HEK293 (cell line): Measurements from ENCODE around the gene TUBB2B.

Experiments
- CTCF ChIA-PET: fragments of 350-600 bp; formaldehyde crosslinking; extraction: SDS; loops from one replicate; lab custom pipeline; 2021; ENCODE audit warnings: antibody characterized with exemption; lab: Yijun Ruan, JAX
- POLR2A ChIA-PET: fragments of 300-600 bp; formaldehyde crosslinking; extraction: SDS; loops from one replicate; lab custom pipeline; 2020; ENCODE audit warnings: antibody characterized with exemption, inconsistent platforms; lab: Yijun Ruan, JAX
- H3K27ac ChIP-seq: fragments of 200-500 bp; sonication (Bioruptor generic); 2 replicates; pipeline ENCODE4 v1.5.1; 2014; ENCODE audit warnings: low read depth, low read length, control low read depth, inconsistent platforms; ENCODE audit errors: extremely low read depth
- H3K36me3 ChIP-seq, 2 experiments: fragments of 200-500 bp in 1 of 2; sonication (Bioruptor generic) in 1 of 2; 1 replicate in 1 of 2; 2 replicates in 1 of 2; pipeline ENCODE4 v1.5.1; 2014 to 2017; ENCODE audit warnings: inconsistent platforms in 2 of 2, low read length in 2 of 2; ENCODE audit not compliant: control insufficient read depth in 2 of 2, insufficient read depth in 1 of 2
- H3K4me1 ChIP-seq: fragments of 200-500 bp; sonication (Bioruptor generic); 2 replicates; pipeline ENCODE4 v1.5.1; 2014; ENCODE audit warnings: mild to moderate bottlenecking, low read length, inconsistent platforms; ENCODE audit not compliant: control insufficient read depth, insufficient read depth
- H3K4me3 ChIP-seq: 2 replicates; pipeline ENCODE4 v1.5.1; 2011; ENCODE audit warnings: low read depth, mild to moderate bottlenecking, control low read depth, low read length, moderate library complexity
- H3K9me3 ChIP-seq: fragments of 200-500 bp; sonication (Bioruptor generic); 2 replicates; pipeline ENCODE4 v1.5.1; 2014; ENCODE audit warnings: low read depth, low read length, inconsistent platforms; ENCODE audit not compliant: control insufficient read depth, insufficient read depth
- MYNN ChIP-seq: fragments of 450-650 bp; formaldehyde crosslinking; IDR thresholded peaks from 2 replicates; pipeline ENCODE4 v1.5.1; 2016; ENCODE audit warnings: missing biosample characterization, missing genetic modification characterization, borderline replicate concordance
- SCRT1 ChIP-seq: fragments of 450-650 bp; formaldehyde crosslinking; IDR thresholded peaks from 2 replicates; pipeline ENCODE4 v1.5.1; 2016; ENCODE audit warnings: missing biosample characterization, missing genetic modification characterization, borderline replicate concordance
- TRIM28 ChIP-seq: IDR thresholded peaks from 2 replicates; pipeline ENCODE4 v1.6.1; 2011; ENCODE audit warnings: low read length, control low read depth, borderline replicate concordance
- YY2 ChIP-seq: fragments of 450-650 bp; formaldehyde crosslinking; IDR thresholded peaks from 2 replicates; pipeline ENCODE4 v1.5.1; 2016; ENCODE audit warnings: missing biosample characterization, missing genetic modification characterization
- ZBTB8A ChIP-seq: fragments of 450-650 bp; formaldehyde crosslinking; IDR thresholded peaks from 2 replicates; pipeline ENCODE4 v1.5.1; 2016; ENCODE audit warnings: missing biosample characterization, missing genetic modification characterization
- ZFP69B ChIP-seq: fragments of 450-650 bp; formaldehyde crosslinking; IDR thresholded peaks from 2 replicates; pipeline ENCODE4 v1.5.1; 2016; ENCODE audit warnings: missing biosample characterization, missing genetic modification characterization
- ZNF10 ChIP-seq: fragments of 450-650 bp; formaldehyde crosslinking; IDR thresholded peaks from 2 replicates; pipeline ENCODE4 v1.5.1; 2017; ENCODE audit warnings: missing biosample characterization, missing genetic modification characterization
- ZNF112 ChIP-seq: fragments of 450-650 bp; formaldehyde crosslinking; IDR thresholded peaks from 2 replicates; pipeline ENCODE4 v1.5.0; 2017; ENCODE audit warnings: missing biosample characterization, missing genetic modification characterization
- ZNF114 ChIP-seq: fragments of 450-650 bp; formaldehyde crosslinking; IDR thresholded peaks from 2 replicates; pipeline ENCODE4 v1.5.0; 2017; ENCODE audit warnings: missing biosample characterization, missing genetic modification characterization
- ZNF138 ChIP-seq: fragments of 450-650 bp; formaldehyde crosslinking; IDR thresholded peaks from 2 replicates; pipeline ENCODE4 v1.5.1; 2016; ENCODE audit warnings: missing biosample characterization, missing genetic modification characterization, borderline replicate concordance
- ZNF184 ChIP-seq: fragments of 450-650 bp; IDR thresholded peaks from 2 replicates; pipeline ENCODE4 v1.5.1; 2018; ENCODE audit warnings: missing biosample characterization, mild to moderate bottlenecking, missing genetic modification characterization
- ZNF24 ChIP-seq: fragments of 450-650 bp; formaldehyde crosslinking; IDR thresholded peaks from 2 replicates; pipeline ENCODE4 v1.5.1; 2016; ENCODE audit warnings: missing biosample characterization, missing genetic modification characterization
- ZNF350 ChIP-seq: fragments of 450-650 bp; formaldehyde crosslinking; IDR thresholded peaks from 2 replicates; pipeline ENCODE4 v1.5.0; 2017; ENCODE audit warnings: missing biosample characterization, mild to moderate bottlenecking, missing genetic modification characterization
- ZNF366 ChIP-seq: fragments of 450-650 bp; formaldehyde crosslinking; conservative IDR thresholded peaks from 2 replicates; pipeline ENCODE4 v1.5.1; 2016; ENCODE audit warnings: missing biosample characterization, missing genetic modification characterization
- ZNF404 ChIP-seq: fragments of 450-650 bp; formaldehyde crosslinking; IDR thresholded peaks from 2 replicates; pipeline ENCODE4 v1.5.1; 2017; ENCODE audit warnings: missing biosample characterization, missing genetic modification characterization
- ZNF473 ChIP-seq: fragments of 450-650 bp; formaldehyde crosslinking; IDR thresholded peaks from 2 replicates; pipeline ENCODE4 v1.5.1; 2017; ENCODE audit warnings: missing biosample characterization, missing genetic modification characterization
- ZNF521 ChIP-seq: fragments of 450-650 bp; formaldehyde crosslinking; IDR thresholded peaks from 2 replicates; pipeline ENCODE4 v1.5.1; 2017; ENCODE audit warnings: missing biosample characterization, mild to moderate bottlenecking, missing genetic modification characterization
- ZNF629 ChIP-seq: fragments of 450-650 bp; formaldehyde crosslinking; IDR thresholded peaks from 2 replicates; pipeline ENCODE4 v1.5.1; 2017; ENCODE audit warnings: missing biosample characterization, missing genetic modification characterization
- ZNF670 ChIP-seq: fragments of 450-650 bp; formaldehyde crosslinking; IDR thresholded peaks from 2 replicates; pipeline ENCODE4 v1.5.1; 2016; ENCODE audit warnings: missing biosample characterization, missing genetic modification characterization, low read depth
- ZNF701 ChIP-seq: fragments of 450-650 bp; formaldehyde crosslinking; IDR thresholded peaks from 2 replicates; pipeline ENCODE4 v1.5.1; 2016; ENCODE audit warnings: missing biosample characterization, missing genetic modification characterization
- ZNF791 ChIP-seq: fragments of 450-650 bp; formaldehyde crosslinking; IDR thresholded peaks from 2 replicates; pipeline ENCODE4 v1.5.1; 2016; ENCODE audit warnings: missing biosample characterization, missing genetic modification characterization
- ZNF792 ChIP-seq: fragments of 450-650 bp; formaldehyde crosslinking; IDR thresholded peaks from 2 replicates; pipeline ENCODE4 v1.5.1; 2016; ENCODE audit warnings: missing biosample characterization, missing genetic modification characterization
- ZNF843 ChIP-seq: fragments of 450-650 bp; formaldehyde crosslinking; IDR thresholded peaks from 2 replicates; pipeline ENCODE4 v1.5.1; 2016; ENCODE audit warnings: missing biosample characterization, missing genetic modification characterization
- ZSCAN23 ChIP-seq: fragments of 450-650 bp; formaldehyde crosslinking; IDR thresholded peaks from 2 replicates; pipeline ENCODE4 v1.5.1; 2016; ENCODE audit warnings: missing biosample characterization, missing genetic modification characterization
- TF ChIP-seq, protein P1 (sequence below): fragments of 450-650 bp; formaldehyde crosslinking; IDR thresholded peaks from 2 replicates; pipeline ENCODE4 v1.5.1; 2017; ENCODE audit warnings: missing biosample characterization, missing genetic modification characterization
- TF ChIP-seq, protein P2 (sequence below): fragments of 450-650 bp; formaldehyde crosslinking; IDR thresholded peaks from 2 replicates; pipeline ENCODE4 v1.5.1; 2017; ENCODE audit warnings: missing biosample characterization, missing genetic modification characterization
- TF ChIP-seq, protein P3 (sequence below): fragments of 450-650 bp; formaldehyde crosslinking; conservative IDR thresholded peaks from 2 replicates; pipeline ENCODE4 v1.5.1; 2016; ENCODE audit warnings: low read depth, missing biosample characterization, missing genetic modification characterization
- TF ChIP-seq, protein P4 (sequence below): fragments of 450-650 bp; formaldehyde crosslinking; IDR thresholded peaks from 2 replicates; pipeline ENCODE4 v1.5.1; 2016; ENCODE audit warnings: missing biosample characterization, missing genetic modification characterization

The TUBB2B gene

GRCh38 chr6:3251462-3252314 is 24.2 kb upstream of the TUBB2B start:
- ChIA-PET CTCF (interaction anchor here (0.6 to 7.1 kb wide), 49 partner anchors 8 to 590 kb away, joined by 3 to 72 read pairs (median 4); partner anchors contain the start of genes TUBB2A and TUBB2B), POLR2A (interaction anchor here (0.6 to 3.1 kb wide), 11 partner anchors 21 to 770 kb away, joined by 3 to 26 read pairs (median 6); partner anchors contain the start of genes BPHL, NQO2, TUBB2A and TUBB2B)
- H3K36me3 ChIP-seq = no peaks in the 10 kb centered on the region
- H3K27ac ChIP-seq = no peak overlapping the region
- peaks cover 6% of the 10 kb centered on the region; the same call in 1 of the 2 replicates for H3K4me1 ChIP-seq
- no peaks in the 10 kb centered on the region for H3K9me3 ChIP-seq
- no peak overlapping the region for H3K4me3 ChIP-seq
- no peak for TF ChIP-seq ZNF521
- TF ChIP-seq ZNF114 (tag by site-specific recombination) = no peak
- TF ChIP-seq ZBTB8A (tag by site-specific recombination) = peak; percentile 65
- TF ChIP-seq ZNF404 (tag by site-specific recombination) = no peak
- TF ChIP-seq ZNF792 = no peak
- TF ChIP-seq, protein P1, sequence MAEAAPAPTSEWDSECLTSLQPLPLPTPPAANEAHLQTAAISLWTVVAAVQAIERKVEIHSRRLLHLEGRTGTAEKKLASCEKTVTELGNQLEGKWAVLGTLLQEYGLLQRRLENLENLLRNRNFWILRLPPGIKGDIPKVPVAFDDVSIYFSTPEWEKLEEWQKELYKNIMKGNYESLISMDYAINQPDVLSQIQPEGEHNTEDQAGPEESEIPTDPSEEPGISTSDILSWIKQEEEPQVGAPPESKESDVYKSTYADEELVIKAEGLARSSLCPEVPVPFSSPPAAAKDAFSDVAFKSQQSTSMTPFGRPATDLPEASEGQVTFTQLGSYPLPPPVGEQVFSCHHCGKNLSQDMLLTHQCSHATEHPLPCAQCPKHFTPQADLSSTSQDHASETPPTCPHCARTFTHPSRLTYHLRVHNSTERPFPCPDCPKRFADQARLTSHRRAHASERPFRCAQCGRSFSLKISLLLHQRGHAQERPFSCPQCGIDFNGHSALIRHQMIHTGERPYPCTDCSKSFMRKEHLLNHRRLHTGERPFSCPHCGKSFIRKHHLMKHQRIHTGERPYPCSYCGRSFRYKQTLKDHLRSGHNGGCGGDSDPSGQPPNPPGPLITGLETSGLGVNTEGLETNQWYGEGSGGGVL (tag by site-specific recombination) = no peak
- no peak for TF ChIP-seq ZNF791 (tag by site-specific recombination)
- no peak for TF ChIP-seq YY2 (tag by site-specific recombination)
- no peak for TF ChIP-seq ZNF10 (tag by site-specific recombination)
- no peak for TF ChIP-seq ZNF112 (tag by site-specific recombination)
- TF ChIP-seq ZNF473 (tag by site-specific recombination) = no peak
- TF ChIP-seq ZSCAN23 (tag by site-specific recombination) = no peak
- no peak for TF ChIP-seq ZNF701 (tag by site-specific recombination)
- TF ChIP-seq ZNF670 (tag by site-specific recombination) = no peak
- peak; percentile 46; the same call in 1 of the 2 replicates for TF ChIP-seq ZNF629
- no peak for TF ChIP-seq ZFP69B (tag by site-specific recombination)
- TF ChIP-seq TRIM28 = peak; percentile 72; the same call in 1 of the 2 replicates
- TF ChIP-seq SCRT1 (tag by site-specific recombination) = no peak
- TF ChIP-seq, protein P2, sequence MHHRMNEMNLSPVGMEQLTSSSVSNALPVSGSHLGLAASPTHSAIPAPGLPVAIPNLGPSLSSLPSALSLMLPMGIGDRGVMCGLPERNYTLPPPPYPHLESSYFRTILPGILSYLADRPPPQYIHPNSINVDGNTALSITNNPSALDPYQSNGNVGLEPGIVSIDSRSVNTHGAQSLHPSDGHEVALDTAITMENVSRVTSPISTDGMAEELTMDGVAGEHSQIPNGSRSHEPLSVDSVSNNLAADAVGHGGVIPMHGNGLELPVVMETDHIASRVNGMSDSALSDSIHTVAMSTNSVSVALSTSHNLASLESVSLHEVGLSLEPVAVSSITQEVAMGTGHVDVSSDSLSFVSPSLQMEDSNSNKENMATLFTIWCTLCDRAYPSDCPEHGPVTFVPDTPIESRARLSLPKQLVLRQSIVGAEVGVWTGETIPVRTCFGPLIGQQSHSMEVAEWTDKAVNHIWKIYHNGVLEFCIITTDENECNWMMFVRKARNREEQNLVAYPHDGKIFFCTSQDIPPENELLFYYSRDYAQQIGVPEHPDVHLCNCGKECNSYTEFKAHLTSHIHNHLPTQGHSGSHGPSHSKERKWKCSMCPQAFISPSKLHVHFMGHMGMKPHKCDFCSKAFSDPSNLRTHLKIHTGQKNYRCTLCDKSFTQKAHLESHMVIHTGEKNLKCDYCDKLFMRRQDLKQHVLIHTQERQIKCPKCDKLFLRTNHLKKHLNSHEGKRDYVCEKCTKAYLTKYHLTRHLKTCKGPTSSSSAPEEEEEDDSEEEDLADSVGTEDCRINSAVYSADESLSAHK (tag by site-specific recombination) = no peak
- TF ChIP-seq MYNN (tag by site-specific recombination) = no peak
- TF ChIP-seq ZNF184 (tag by site-specific recombination) = 0 out of 2 replicates have a peak, but pooled peaks have one; percentile 39
- no peak for TF ChIP-seq ZNF350 (tag by site-specific recombination)
- TF ChIP-seq ZNF366 (tag by site-specific recombination) = no peak
- TF ChIP-seq ZNF138 = no peak
- TF ChIP-seq, protein P3, sequence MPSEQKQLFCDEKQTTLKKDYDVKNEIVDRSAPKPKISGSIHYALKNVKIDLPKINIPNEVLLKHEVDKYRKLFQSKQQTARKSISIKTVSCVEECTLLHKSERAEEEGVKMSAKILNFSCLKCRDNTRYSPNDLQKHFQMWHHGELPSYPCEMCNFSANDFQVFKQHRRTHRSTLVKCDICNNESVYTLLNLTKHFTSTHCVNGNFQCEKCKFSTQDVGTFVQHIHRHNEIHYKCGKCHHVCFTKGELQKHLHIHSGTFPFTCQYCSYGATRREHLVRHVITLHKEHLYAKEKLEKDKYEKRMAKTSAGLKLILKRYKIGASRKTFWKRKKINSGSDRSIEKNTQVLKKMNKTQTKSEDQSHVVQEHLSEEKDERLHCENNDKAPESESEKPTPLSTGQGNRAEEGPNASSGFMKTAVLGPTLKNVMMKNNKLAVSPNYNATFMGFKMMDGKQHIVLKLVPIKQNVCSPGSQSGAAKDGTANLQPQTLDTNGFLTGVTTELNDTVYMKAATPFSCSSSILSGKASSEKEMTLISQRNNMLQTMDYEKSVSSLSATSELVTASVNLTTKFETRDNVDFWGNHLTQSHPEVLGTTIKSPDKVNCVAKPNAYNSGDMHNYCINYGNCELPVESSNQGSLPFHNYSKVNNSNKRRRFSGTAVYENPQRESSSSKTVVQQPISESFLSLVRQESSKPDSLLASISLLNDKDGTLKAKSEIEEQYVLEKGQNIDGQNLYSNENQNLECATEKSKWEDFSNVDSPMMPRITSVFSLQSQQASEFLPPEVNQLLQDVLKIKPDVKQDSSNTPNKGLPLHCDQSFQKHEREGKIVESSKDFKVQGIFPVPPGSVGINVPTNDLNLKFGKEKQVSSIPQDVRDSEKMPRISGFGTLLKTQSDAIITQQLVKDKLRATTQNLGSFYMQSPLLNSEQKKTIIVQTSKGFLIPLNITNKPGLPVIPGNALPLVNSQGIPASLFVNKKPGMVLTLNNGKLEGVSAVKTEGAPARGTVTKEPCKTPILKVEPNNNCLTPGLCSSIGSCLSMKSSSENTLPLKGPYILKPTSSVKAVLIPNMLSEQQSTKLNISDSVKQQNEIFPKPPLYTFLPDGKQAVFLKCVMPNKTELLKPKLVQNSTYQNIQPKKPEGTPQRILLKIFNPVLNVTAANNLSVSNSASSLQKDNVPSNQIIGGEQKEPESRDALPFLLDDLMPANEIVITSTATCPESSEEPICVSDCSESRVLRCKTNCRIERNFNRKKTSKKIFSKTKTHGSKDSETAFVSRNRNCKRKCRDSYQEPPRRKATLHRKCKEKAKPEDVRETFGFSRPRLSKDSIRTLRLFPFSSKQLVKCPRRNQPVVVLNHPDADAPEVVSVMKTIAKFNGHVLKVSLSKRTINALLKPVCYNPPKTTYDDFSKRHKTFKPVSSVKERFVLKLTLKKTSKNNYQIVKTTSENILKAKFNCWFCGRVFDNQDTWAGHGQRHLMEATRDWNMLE (tag by site-specific recombination) = no peak
- no peak for TF ChIP-seq ZNF24 (tag by site-specific recombination)
- TF ChIP-seq, protein P4, sequence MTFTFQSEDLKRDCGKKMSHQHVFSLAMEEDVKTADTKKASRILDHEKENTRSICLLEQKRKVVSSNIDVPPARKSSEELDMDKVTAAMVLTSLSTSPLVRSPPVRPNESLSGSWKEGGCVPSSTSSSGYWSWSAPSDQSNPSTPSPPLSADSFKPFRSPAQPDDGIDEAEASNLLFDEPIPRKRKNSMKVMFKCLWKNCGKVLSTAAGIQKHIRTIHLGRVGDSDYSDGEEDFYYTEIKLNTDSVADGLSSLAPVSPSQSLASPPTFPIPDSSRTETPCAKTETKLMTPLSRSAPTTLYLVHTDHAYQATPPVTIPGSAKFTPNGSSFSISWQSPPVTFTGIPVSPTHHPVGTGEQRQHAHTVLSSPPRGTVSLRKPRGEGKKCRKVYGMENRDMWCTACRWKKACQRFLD = no peak
- TF ChIP-seq ZNF843 (tag by site-specific recombination) = no peak
